Sigmoid colon (tissue), 4 donors: ENCODE measurements around the gene NMD3.

Experiments
- EP300 ChIP-seq, 4 donors: sonication (generic); formaldehyde crosslinking; IDR thresholded peaks; one replicate each; pipeline ENCODE4 v1.6.1; 2017; ENCODE audit warnings: antibody characterized with exemption in 4 of 4
- POLR2A ChIP-seq, 2 donors: fragments of 450-650 bp; IDR thresholded peaks; one replicate each; pipeline ENCODE4 v1.6.1; 2016; ENCODE audit warnings: antibody characterized with exemption in 2 of 2, mild to moderate bottlenecking in 2 of 2, moderate library complexity in 2 of 2
- POLR2AphosphoS5 ChIP-seq, 4 donors: sonication (generic); formaldehyde crosslinking; IDR thresholded peaks; one replicate each; pipeline ENCODE4 v1.6.1; 2017; ENCODE audit warnings: antibody characterized with exemption in 4 of 4
- TF ChIP-seq, protein P1 (sequence below), 4 experiments: fragments of 450-650 bp in 3 of 4; fragments of 200-600 bp in 1 of 4; IDR thresholded peaks; one replicate each; pipeline ENCODE4 v1.5.1; 2016 to 2019; ENCODE audit warnings: antibody characterized with exemption in 4 of 4, mild to moderate bottlenecking in 3 of 4, moderate library complexity in 2 of 4

DNA sequence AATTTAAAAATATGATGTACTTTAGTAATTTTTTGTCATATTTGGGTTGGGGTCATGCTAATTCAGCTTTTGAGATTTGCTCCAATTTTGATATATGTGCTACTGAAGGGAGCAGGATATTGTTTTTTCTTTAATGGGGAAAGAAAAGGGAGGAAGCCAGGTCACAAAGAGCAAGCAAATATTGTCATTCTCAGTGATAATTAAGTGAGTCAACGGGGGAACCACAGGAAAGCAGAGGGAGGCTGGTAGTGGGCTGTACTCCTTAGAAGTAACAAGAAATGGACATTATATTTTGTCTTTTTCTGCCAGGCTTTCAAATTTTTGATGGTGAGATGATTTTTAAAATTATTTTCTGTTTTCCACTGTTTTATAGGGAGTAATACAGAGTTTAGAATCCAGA lies 45.6 kb upstream of the NMD3 start:
- TF ChIP-seq POLR2A (IDR thresholded peaks at IDR 0.05) (no peak), EP300 (IDR thresholded peaks at IDR 0.05) (no peak), POLR2AphosphoS5 (IDR thresholded peaks at IDR 0.05) (no peak)
- TF ChIP-seq, protein P1, sequence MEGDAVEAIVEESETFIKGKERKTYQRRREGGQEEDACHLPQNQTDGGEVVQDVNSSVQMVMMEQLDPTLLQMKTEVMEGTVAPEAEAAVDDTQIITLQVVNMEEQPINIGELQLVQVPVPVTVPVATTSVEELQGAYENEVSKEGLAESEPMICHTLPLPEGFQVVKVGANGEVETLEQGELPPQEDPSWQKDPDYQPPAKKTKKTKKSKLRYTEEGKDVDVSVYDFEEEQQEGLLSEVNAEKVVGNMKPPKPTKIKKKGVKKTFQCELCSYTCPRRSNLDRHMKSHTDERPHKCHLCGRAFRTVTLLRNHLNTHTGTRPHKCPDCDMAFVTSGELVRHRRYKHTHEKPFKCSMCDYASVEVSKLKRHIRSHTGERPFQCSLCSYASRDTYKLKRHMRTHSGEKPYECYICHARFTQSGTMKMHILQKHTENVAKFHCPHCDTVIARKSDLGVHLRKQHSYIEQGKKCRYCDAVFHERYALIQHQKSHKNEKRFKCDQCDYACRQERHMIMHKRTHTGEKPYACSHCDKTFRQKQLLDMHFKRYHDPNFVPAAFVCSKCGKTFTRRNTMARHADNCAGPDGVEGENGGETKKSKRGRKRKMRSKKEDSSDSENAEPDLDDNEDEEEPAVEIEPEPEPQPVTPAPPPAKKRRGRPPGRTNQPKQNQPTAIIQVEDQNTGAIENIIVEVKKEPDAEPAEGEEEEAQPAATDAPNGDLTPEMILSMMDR (IDR thresholded peaks at IDR 0.05) = no peak
